HEK293 (cell line): ENCODE results near the gene CAP2.

Experiments
- CTCF ChIP-seq: fragments of 450-650 bp; formaldehyde crosslinking; IDR thresholded peaks from 2 replicates; pipeline ENCODE4 v1.5.1; 2016; ENCODE audit warnings: missing biosample characterization, missing genetic modification characterization
- KLF8 ChIP-seq: fragments of 450-650 bp; formaldehyde crosslinking; IDR thresholded peaks from 2 replicates; pipeline ENCODE4 v1.5.1; 2016; ENCODE audit warnings: missing biosample characterization, missing genetic modification characterization
- MEIS1 ChIP-seq: sonication (generic); formaldehyde crosslinking; IDR thresholded peaks from 2 replicates; pipeline ENCODE4 v1.8.1; 2022; ENCODE audit warnings: missing genetic modification reagents, mild to moderate bottlenecking, borderline replicate concordance
- MYNN ChIP-seq: fragments of 450-650 bp; formaldehyde crosslinking; IDR thresholded peaks from 2 replicates; pipeline ENCODE4 v1.5.1; 2016; ENCODE audit warnings: missing biosample characterization, missing genetic modification characterization, borderline replicate concordance
- PBX3 ChIP-seq: sonication (generic); formaldehyde crosslinking; IDR thresholded peaks from 2 replicates; pipeline ENCODE4 v1.8.1; 2022; ENCODE audit warnings: mild to moderate bottlenecking, moderate library complexity, missing genetic modification reagents
- RBAK ChIP-seq: fragments of 450-650 bp; formaldehyde crosslinking; IDR thresholded peaks from 2 replicates; pipeline ENCODE4 v1.5.1; 2016; ENCODE audit warnings: missing biosample characterization, missing genetic modification characterization
- YY1 ChIP-seq: fragments of 450-650 bp; formaldehyde crosslinking; IDR thresholded peaks from 2 replicates; pipeline ENCODE4 v1.5.1; 2018; ENCODE audit warnings: missing biosample characterization, missing genetic modification characterization
- ZBTB10 ChIP-seq: fragments of 450-650 bp; formaldehyde crosslinking; IDR thresholded peaks from 2 replicates; pipeline ENCODE4 v1.5.1; 2016; ENCODE audit warnings: missing biosample characterization, missing genetic modification characterization
- ZFP41 ChIP-seq: fragments of 450-650 bp; formaldehyde crosslinking; IDR thresholded peaks from 2 replicates; pipeline ENCODE4 v1.5.1; 2016; ENCODE audit warnings: missing biosample characterization, missing genetic modification characterization, borderline replicate concordance
- ZNF121 ChIP-seq: fragments of 450-650 bp; formaldehyde crosslinking; IDR thresholded peaks from 2 replicates; pipeline ENCODE4 v1.5.1; 2016; ENCODE audit warnings: missing biosample characterization, missing genetic modification characterization
- ZNF133 ChIP-seq: fragments of 450-650 bp; formaldehyde crosslinking; IDR thresholded peaks from 2 replicates; pipeline ENCODE4 v1.5.1; 2016; ENCODE audit warnings: missing biosample characterization, missing genetic modification characterization
- ZNF280C ChIP-seq: fragments of 450-650 bp; formaldehyde crosslinking; IDR thresholded peaks from 2 replicates; pipeline ENCODE4 v1.5.1; 2016; ENCODE audit warnings: missing biosample characterization, missing genetic modification characterization
- ZNF423 ChIP-seq: fragments of 450-650 bp; formaldehyde crosslinking; IDR thresholded peaks from 2 replicates; pipeline ENCODE4 v1.5.1; 2016; ENCODE audit warnings: missing biosample characterization, missing genetic modification characterization
- ZNF530 ChIP-seq: fragments of 450-650 bp; formaldehyde crosslinking; IDR thresholded peaks from 2 replicates; pipeline ENCODE4 v1.5.1; 2016; ENCODE audit warnings: low read depth, missing biosample characterization, missing genetic modification characterization

- TF ChIP-seq CTCF (tag by site-specific recombination): no peak
- TF ChIP-seq ZFP41 (tag by site-specific recombination): no peak
- no peak for TF ChIP-seq PBX3 (CRISPR knock-in tag)
- no peak for TF ChIP-seq MEIS1 (CRISPR knock-in tag)
- no peak for TF ChIP-seq ZNF280C (tag by site-specific recombination)
- no peak for TF ChIP-seq ZNF530 (tag by site-specific recombination)
- no peak for TF ChIP-seq ZBTB10
- TF ChIP-seq ZNF121 (tag by site-specific recombination): no peak
- no peak for TF ChIP-seq ZNF133 (tag by site-specific recombination)
- no peak for TF ChIP-seq ZNF423
- TF ChIP-seq MYNN (tag by site-specific recombination): no peak
- no peak for TF ChIP-seq YY1 (tag by site-specific recombination)
- TF ChIP-seq RBAK (tag by site-specific recombination): no peak
- TF ChIP-seq KLF8 (tag by site-specific recombination): no peak
These were observed 44.0 kb upstream of the CAP2 start for GRCh38 chr6:17349427-17349826.
